GM21619 (cell line): ENCODE results near the gene TRIP10.
"Not testable (repeated sequence)": the region's sequence is repeated elsewhere in the genome, so short reads cannot be mapped to it uniquely, and the experiment has no call there.

ENCODE experiments used
- ATAC-seq: cut with Tn5 transposase; IDR thresholded peaks from one replicate; pipeline ENCODE4 v1.9.1; 2021; ENCODE audit not compliant: unreplicated experiment

The TRIP10 gene, protein sequence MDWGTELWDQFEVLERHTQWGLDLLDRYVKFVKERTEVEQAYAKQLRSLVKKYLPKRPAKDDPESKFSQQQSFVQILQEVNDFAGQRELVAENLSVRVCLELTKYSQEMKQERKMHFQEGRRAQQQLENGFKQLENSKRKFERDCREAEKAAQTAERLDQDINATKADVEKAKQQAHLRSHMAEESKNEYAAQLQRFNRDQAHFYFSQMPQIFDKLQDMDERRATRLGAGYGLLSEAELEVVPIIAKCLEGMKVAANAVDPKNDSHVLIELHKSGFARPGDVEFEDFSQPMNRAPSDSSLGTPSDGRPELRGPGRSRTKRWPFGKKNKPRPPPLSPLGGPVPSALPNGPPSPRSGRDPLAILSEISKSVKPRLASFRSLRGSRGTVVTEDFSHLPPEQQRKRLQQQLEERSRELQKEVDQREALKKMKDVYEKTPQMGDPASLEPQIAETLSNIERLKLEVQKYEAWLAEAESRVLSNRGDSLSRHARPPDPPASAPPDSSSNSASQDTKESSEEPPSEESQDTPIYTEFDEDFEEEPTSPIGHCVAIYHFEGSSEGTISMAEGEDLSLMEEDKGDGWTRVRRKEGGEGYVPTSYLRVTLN

DNA sequence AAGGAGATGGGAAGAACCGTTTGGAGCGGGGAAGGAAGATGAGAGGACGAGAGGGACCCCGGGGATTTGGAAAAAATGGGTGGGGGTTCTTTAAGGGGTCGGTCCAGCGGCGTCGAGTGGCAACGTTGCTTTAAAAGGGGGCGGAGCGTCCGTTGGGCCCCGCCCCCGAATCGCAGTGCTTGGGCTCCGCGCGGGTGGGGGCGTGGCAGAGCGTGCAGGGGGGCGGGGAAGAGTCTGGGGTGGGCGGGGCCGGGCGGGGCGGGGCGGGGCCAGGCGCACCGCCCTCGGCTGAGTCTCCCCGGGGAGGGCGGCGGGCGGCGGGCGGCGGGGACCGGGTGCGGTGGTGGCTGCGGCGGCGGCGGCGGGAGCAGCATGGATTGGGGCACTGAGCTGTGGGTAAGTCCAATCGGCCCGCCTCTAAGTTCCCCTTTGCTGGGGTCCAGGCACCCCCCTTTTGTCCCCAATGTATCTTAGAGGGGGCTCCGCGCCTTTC, at the start of gene TRIP10:
TRIP10 (plus strand) TSS at position 291 of the 493 bp plus-strand sequence; CDS start at position 373, 82 bp downstream.
- no peak for ATAC-seq

DNA sequence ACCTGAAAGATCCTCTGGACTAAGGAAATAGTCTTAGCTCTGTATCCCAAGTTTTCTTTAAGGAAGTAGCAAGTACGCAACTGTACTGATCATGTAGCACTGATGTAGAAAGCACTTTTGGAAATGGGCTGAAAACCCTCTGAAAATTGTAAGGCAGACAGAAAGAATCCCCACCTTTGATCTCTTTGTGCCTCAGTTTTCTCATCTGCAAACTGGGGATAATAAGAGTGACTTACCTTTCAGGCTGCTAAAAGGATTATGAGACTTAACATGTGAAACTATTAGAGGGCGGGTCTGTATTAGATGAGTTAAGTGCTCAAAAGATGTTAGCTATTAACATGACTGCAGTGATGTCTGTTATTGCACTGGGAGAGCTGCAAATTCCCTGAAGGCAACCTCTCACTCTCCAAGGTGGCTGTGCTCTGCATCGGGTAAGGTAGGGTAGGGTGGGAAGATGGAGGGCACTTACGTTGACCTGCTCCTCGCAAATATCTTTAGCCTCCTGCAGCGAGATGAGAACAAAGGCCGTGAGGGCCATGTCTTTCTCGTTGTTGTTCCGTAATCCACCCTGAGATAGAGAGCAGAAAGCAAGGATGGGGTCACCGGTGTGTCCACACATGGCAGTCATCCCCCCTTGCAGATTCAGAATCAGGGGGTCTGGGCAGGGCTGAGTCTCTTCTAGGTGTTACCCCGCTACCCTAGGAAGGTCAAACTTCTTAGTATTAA, 49.2 kb upstream of the TRIP10 start:
- no peak for ATAC-seq

- no peak for ATAC-seq
These were observed 48.1 kb upstream of the TRIP10 start for GRCh38 chr19:6691342-6691741.

GRCh38 chr19:6692027-6692426, 47.5 kb upstream of the TRIP10 start:
- no peak for ATAC-seq

GRCh38 chr19:6693056-6693471, 46.4 kb upstream of the TRIP10 start:
- ATAC-seq = no peak

DNA sequence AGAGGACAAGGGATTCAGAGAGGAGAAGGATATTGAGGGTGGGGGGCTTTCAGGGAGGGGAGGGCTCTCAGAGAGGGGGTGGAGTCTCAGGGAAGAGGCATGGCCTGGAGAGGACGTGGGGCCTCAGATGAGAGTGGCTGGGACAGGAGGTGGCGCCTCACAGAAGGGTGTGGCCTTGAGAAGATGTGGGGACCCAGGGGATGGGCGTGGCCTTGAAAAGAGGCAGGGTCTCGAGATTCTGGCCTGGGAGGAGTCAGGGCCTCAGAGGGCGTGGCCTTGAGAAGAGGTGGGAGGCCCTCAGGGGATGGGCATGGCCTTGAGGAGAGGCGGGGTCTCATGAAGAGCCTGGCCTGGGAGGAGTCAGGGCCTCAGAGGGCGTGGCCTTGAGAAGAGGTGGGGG, 45.8 kb upstream of the TRIP10 start:
- no peak for ATAC-seq

- no peak for ATAC-seq
These were observed 45.2 kb upstream of the TRIP10 start for GRCh38 chr19:6694147-6694815.

DNA sequence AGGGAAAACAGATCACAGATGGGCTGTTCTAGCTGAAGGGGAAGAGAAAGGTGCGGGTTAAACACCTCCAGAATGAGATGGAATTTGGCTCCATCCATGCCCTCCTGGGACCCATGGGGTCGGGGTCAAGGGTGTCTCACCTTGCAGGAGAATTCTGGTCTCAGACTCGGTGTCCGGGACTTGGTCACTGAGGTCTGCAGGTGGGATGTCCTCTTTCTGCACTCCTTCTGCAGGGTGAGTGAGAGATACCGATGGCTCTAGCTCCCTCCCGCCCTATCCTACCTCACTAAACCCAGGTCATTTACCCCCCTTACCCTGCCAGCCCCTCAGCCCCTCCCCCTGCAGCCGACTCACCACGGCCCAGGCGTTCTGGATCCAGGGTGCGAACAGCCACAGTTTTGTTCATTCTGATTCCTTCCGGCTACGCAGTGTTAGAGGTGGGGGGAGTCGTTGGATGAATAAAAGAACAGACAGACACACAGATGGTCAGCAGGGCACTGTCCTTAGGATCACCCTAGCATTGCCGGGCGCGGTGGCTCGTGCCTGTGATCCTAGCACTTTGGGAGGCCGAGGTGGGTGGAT, 43.1 kb upstream of the TRIP10 start:
- ATAC-seq = no peak

DNA sequence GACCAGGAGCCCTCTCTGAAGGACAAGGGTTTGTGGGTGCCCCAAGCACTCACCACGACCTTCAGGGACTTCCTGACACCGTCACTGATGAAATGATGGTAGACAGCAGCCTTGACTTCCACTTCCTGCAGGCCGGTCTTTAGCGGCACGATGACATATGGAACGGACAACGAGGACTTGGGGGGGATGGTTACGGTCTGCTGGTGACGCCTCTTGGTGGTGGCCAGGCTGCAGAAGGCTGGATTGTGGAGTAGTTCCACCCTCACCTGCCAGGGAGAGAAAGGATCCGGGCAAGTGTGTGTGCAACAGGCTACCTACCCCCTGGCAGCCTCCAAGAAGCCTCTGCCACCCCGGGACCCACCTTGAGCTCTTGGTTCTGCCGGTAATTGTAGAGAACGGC, 42.2 kb upstream of the TRIP10 start:
- ATAC-seq = no peak

DNA sequence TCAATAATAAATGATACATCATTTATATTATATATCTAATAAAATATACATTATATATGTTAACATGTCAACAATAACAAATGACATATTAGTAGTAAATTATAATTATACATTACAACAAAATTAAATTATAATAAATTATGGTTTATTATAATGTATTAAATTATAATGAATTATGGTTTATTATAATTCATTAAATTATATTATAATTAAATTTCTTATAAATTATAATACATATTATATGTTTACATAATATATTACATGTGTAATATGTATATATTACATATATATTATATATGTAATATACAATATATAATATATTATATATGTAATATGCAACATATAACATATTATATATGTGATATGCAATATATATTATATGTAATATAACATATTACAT, 39.5 kb upstream of the TRIP10 start:
- no peak for ATAC-seq

GRCh38 chr19:6700586-6701316, 38.7 kb upstream of the TRIP10 start:
- no peak for ATAC-seq

DNA sequence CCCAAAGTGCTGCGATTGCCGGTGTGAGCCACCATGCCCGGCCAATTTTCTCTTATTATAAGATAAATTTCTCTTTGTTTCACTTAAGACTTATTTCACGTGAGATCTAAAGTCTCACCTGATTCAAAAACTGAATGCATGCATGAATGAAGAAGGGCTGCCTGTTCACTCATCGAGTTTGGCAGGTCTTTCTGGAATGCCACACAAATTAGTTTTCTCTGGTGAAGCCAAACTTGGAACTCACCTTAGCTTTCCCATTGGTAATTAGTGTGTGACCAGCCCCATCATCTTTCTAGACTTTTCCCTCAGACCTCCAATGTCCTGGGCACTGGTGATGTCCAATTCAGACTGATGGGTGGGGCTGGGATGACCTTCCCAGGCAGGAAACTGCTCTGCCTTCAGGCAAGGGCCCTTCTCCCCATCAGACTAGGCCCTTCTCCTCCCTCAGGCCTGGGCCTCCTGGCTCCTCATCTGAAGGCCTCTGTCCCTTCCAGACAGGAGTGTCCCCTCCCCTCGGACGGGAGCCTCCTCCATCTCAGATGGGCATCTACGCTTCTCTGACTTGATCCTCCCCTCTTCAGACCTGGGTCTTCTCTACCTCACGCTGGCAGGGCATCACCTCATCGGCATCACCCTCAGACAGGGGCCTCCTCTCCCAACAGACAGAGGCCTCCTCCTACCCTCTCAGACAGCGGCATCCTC, 33.4 kb upstream of the TRIP10 start:
- no peak for ATAC-seq

- no peak for ATAC-seq
These were observed 32.9 kb upstream of the TRIP10 start for GRCh38 chr19:6706633-6706958.

DNA sequence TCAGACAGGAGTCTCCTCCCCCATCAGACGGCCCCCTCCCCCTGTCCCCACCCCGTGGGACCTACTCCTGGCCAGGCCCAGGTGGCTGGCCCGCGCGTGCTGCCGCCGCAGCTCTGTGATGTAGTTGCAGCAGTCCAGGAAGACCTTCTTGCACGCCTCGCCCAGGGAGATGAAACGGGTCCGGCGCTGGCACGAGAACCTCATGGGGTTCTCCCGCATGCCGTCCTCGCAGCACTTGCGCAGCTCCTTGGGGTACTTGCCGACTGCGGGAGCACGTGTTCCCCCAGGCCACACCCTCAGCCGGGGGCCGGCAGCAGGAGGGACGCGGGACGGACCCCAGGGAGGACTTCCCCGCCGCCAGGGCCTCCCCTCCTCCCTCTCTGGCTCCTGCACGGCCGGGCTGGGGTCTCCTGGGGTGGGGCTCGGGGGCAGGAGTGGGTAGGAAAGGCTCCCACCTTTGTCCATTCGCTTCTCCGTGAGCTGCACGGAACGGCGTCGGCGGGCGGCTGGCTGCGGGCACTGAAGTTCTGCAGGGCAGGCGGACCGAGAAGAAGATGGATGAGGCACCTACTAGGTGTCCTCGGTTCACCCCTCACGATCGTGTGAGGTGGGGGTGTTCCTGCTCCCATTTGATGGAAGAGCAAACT, 32.3 kb upstream of the TRIP10 start:
- no peak for ATAC-seq

- ATAC-seq = no peak
These were observed 31.8 kb upstream of the TRIP10 start for GRCh38 chr19:6707658-6708018.

DNA sequence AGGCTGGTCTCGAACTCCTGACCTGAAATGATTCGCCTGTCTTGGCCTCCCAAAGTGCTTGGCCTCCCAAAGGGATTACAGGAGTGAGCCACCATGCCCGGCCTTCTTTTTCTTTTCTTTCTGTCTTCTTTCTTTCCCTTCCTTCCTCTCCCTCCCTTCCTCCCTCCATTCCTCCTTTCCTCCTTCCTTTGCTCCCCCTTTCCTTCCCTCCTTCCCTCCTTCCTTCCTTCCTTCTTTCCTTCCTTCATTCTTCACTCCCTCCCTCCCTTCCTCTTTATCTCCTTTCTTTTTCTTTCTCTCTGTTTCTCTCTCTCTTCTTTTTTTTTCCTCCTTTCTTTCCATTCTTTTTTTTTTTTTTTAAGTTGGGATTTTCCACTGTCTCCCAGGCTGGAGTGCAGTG, 31.1 kb upstream of the TRIP10 start:
- ATAC-seq = no peak

DNA sequence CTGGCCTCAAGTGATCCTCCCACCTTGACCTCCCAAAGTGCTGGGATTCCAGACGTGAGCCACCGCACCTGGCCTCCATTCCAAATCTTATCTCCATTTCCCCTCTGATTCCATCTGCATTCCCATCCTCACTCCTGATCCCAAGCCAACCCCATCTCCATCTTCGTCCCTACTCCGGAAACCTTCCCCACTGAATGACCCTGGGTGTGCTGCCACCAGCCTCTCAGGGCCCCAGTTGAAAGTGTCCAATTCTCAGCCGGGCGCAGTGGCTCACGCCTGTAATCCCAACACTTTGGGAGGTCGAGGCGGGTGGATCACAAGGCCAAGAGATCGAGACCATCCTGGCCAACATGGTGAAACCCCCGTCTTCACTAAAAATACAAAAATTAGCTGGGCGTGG, 30.6 kb upstream of the TRIP10 start:
- not testable (repeated sequence) for ATAC-seq

GRCh38 chr19:6709549-6709948, 29.9 kb upstream of the TRIP10 start:
- no peak for ATAC-seq
